ENCODE measurements around the gene RTN4R. TPM values are rescaled to one million over a fixed set of nuclear protein-coding genes. Genes with fewer than 3 reads are reported as not detected.

Gene RTN4R
- total RNA-seq, 1 experiment from 2014 or later = 16.3 TPM

DNA sequence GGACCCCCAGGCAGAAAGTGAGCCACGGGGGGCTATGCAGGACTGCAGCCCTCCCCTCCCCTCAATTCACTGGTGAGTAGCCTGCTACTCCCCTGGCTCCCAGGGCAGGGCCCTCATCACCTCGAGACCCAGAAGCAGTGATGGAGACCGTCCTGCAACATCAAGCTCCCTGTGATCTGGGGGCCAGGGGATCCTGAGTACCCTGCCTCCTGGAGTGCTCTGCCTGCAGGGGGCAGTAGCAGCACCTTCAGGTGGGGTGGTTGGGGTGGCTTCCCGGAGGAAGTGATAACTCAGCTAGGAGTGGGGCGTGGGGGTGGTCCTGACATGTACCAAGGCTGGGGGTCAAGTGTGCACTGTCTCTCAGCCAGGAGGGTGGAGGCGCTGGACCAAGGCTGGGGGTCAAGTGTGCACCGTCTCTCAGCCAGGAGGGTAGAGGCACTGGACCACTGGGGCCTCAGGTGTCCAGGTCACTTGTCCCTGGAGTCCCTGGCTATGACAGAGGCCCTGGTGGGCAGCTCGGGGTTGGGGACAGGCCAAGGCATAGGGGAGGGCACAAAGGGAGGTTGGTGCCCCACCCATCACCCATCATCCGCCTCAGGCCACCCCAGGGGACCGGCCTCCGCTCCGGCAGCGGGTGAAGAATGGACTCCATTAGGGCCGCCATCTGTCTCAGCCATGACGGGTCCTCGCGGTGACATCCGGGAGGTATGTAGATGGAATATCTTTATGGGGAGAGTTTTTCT is 9.4 kb downstream of the RTN4R start:
- CTCF ChIA-PET = interaction anchor here (1.7 kb wide), 1 partner anchor 20 kb away, joined by 4 read pairs; no protein-coding TSS in a partner anchor

GRCh38 chr22:20258021-20258299 is 10.2 kb downstream of the RTN4R start:
- BruUV-seq (replicated peaks) = no TSS peak
- Histone ChIP-seq H3K27me3 (ENCODE audit: control insufficient read depth, insufficient read depth, low read length) (no peaks in the 10 kb centered on the region), H3K4me1 (ENCODE audit: control insufficient read depth, insufficient read depth, low read length) (no peaks in the 10 kb centered on the region; the same call in 1 of the 2 replicates), H3K36me3 (ENCODE audit: control insufficient read depth, insufficient read depth, low read length) (no peaks in the 10 kb centered on the region), H3K9me3 (ENCODE audit: control insufficient read depth, insufficient read depth, low read depth, low read length) (no peaks in the 10 kb centered on the region), H3K4me3 (ENCODE audit: low read depth in 2 of 2, low read length in 2 of 2) (no peak overlapping the region), H3K27ac (ENCODE audit: low read length) (no peak overlapping the region)
- CTCF ChIA-PET = no interaction called here
- intact Hi-C loops (cut with micrococcal nuclease; ENCODE audit: unreplicated experiment) (no loop called here), in situ Hi-C loops (cut with HindIII; ENCODE audit: low pct_unique_long_range_greater_than_20kb, low sequenced_read_pairs) (no loop called here)
- DNase-seq (ENCODE audit: low read depth, low spot score) (no peak), ATAC-seq (no peak)
- TF ChIP-seq, protein P1, sequence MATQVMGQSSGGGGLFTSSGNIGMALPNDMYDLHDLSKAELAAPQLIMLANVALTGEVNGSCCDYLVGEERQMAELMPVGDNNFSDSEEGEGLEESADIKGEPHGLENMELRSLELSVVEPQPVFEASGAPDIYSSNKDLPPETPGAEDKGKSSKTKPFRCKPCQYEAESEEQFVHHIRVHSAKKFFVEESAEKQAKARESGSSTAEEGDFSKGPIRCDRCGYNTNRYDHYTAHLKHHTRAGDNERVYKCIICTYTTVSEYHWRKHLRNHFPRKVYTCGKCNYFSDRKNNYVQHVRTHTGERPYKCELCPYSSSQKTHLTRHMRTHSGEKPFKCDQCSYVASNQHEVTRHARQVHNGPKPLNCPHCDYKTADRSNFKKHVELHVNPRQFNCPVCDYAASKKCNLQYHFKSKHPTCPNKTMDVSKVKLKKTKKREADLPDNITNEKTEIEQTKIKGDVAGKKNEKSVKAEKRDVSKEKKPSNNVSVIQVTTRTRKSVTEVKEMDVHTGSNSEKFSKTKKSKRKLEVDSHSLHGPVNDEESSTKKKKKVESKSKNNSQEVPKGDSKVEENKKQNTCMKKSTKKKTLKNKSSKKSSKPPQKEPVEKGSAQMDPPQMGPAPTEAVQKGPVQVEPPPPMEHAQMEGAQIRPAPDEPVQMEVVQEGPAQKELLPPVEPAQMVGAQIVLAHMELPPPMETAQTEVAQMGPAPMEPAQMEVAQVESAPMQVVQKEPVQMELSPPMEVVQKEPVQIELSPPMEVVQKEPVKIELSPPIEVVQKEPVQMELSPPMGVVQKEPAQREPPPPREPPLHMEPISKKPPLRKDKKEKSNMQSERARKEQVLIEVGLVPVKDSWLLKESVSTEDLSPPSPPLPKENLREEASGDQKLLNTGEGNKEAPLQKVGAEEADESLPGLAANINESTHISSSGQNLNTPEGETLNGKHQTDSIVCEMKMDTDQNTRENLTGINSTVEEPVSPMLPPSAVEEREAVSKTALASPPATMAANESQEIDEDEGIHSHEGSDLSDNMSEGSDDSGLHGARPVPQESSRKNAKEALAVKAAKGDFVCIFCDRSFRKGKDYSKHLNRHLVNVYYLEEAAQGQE (IDR thresholded peaks at IDR 0.05; ENCODE audit: insufficient read depth in 1 of 2, low read depth in 2 of 2, low read length in 1 of 2) = no peak
- TF ChIP-seq POLR2AphosphoS5 (IDR thresholded peaks at IDR 0.05; ENCODE audit: low read depth, low read length) = no peak
- TF ChIP-seq SIN3A (IDR thresholded peaks at IDR 0.05; ENCODE audit: borderline replicate concordance, insufficient read depth, low read depth, low read length) = no peak
- TF ChIP-seq TCF7L2 (IDR thresholded peaks at IDR 0.05; ENCODE audit: low read depth, low read length) = no peak
- TF ChIP-seq, protein P2, sequence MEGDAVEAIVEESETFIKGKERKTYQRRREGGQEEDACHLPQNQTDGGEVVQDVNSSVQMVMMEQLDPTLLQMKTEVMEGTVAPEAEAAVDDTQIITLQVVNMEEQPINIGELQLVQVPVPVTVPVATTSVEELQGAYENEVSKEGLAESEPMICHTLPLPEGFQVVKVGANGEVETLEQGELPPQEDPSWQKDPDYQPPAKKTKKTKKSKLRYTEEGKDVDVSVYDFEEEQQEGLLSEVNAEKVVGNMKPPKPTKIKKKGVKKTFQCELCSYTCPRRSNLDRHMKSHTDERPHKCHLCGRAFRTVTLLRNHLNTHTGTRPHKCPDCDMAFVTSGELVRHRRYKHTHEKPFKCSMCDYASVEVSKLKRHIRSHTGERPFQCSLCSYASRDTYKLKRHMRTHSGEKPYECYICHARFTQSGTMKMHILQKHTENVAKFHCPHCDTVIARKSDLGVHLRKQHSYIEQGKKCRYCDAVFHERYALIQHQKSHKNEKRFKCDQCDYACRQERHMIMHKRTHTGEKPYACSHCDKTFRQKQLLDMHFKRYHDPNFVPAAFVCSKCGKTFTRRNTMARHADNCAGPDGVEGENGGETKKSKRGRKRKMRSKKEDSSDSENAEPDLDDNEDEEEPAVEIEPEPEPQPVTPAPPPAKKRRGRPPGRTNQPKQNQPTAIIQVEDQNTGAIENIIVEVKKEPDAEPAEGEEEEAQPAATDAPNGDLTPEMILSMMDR (IDR thresholded peaks at IDR 0.05) = no peak
- POLR2A ChIA-PET = no interaction called here

More for the DNA sequence above, 9.4 kb downstream of the RTN4R start:
- Histone ChIP-seq H3K4me3 (ENCODE audit: low read depth in 2 of 2, low read length in 2 of 2) (no peak overlapping the region), H3K36me3 (ENCODE audit: control insufficient read depth, insufficient read depth, low read length) (no peaks in the 10 kb centered on the region), H3K27ac (ENCODE audit: low read length) (no peak overlapping the region), H3K4me1 (ENCODE audit: control insufficient read depth, insufficient read depth, low read length) (no peaks in the 10 kb centered on the region; the same call in 1 of the 2 replicates), H3K27me3 (ENCODE audit: control insufficient read depth, insufficient read depth, low read length) (no peaks in the 10 kb centered on the region), H3K9me3 (ENCODE audit: control insufficient read depth, insufficient read depth, low read depth, low read length) (no peaks in the 10 kb centered on the region)
- DNase-seq (ENCODE audit: low read depth, low spot score) (no peak), ATAC-seq (no peak)
- intact Hi-C loops (cut with micrococcal nuclease; ENCODE audit: unreplicated experiment) = no loop called here
- POLR2A ChIA-PET = no interaction called here
- TF ChIP-seq TCF7L2 (IDR thresholded peaks at IDR 0.05; ENCODE audit: low read depth, low read length) = no peak
- TF ChIP-seq, protein P1 (IDR thresholded peaks at IDR 0.05; ENCODE audit: insufficient read depth in 1 of 2, low read depth in 2 of 2, low read length in 1 of 2) = no peak
- TF ChIP-seq, protein P2 (IDR thresholded peaks at IDR 0.05) = no peak; the same call in 1 of the 2 replicates
- TF ChIP-seq POLR2AphosphoS5 (IDR thresholded peaks at IDR 0.05; ENCODE audit: low read depth, low read length) = no peak
- no peak for TF ChIP-seq SIN3A (IDR thresholded peaks at IDR 0.05; ENCODE audit: borderline replicate concordance, insufficient read depth, low read depth, low read length)
- no TSS peak for BruUV-seq (replicated peaks)
- in situ Hi-C loops (cut with HindIII; ENCODE audit: low pct_unique_long_range_greater_than_20kb, low sequenced_read_pairs) = no loop called here

Measured in Panc1 (cell line).